Sigmoid colon (tissue), 7 donors: ENCODE results near the gene ANKRD13D. TPM values are rescaled to one million over a fixed set of nuclear protein-coding genes. Genes with fewer than 3 reads are reported as not detected.
"Not testable (repeated sequence)": the region's sequence is repeated elsewhere in the genome, so short reads cannot be mapped to it uniquely, and the experiment has no call there.

Experiments used
- DNase-seq: peaks from one replicate; pipeline ENCODE4 v3.0.0-alpha.2; 2019
- H3K27ac ChIP-seq, 4 donors: fragments of 200-600 bp; sonication (generic); one replicate each; pipeline ENCODE4 v1.5.1; 2016 to 2019; ENCODE audit warnings: mild to moderate bottlenecking in 1 of 4
- H3K27me3 ChIP-seq, 3 donors: fragments of 200-600 bp; sonication (generic); one replicate each; pipeline ENCODE4 v1.5.1; 2019; ENCODE audit warnings: mild to moderate bottlenecking in 1 of 3
- H3K36me3 ChIP-seq, 4 donors: fragments of 200-600 bp; sonication (generic); one replicate each; pipeline ENCODE4 v1.5.1; 2016 to 2019
- H3K4me1 ChIP-seq, 4 donors: fragments of 200-600 bp; sonication (generic); one replicate each; pipeline ENCODE4 v1.5.1; 2017 to 2019
- H3K4me3 ChIP-seq, 4 donors: fragments of 200-600 bp; sonication (generic); one replicate each; pipeline ENCODE4 v1.5.1; 2017 to 2019; ENCODE audit warnings: mild to moderate bottlenecking in 2 of 4, moderate library complexity in 1 of 4
- H3K9me3 ChIP-seq, 4 donors: fragments of 200-600 bp in 3 of 4; sonication (generic) in 3 of 4; one replicate each; pipeline versions ENCODE4 v1.5.1 to v1.6.1; 2013 to 2019
- CTCF ChIP-seq, 4 experiments: fragments of 450-650 bp in 3 of 4; fragments of 200-600 bp in 1 of 4; IDR thresholded peaks; one replicate each; pipeline ENCODE4 v1.5.1; 2016 to 2019; ENCODE audit warnings: antibody characterized with exemption in 4 of 4, mild to moderate bottlenecking in 3 of 4, moderate library complexity in 2 of 4
- EP300 ChIP-seq, 4 donors: sonication (generic); formaldehyde crosslinking; IDR thresholded peaks; one replicate each; pipeline ENCODE4 v1.6.1; 2017; ENCODE audit warnings: antibody characterized with exemption in 4 of 4
- POLR2A ChIP-seq, 2 donors: fragments of 450-650 bp; IDR thresholded peaks; one replicate each; pipeline ENCODE4 v1.6.1; 2016; ENCODE audit warnings: antibody characterized with exemption in 2 of 2, mild to moderate bottlenecking in 2 of 2, moderate library complexity in 2 of 2
- POLR2AphosphoS5 ChIP-seq, 4 donors: sonication (generic); formaldehyde crosslinking; IDR thresholded peaks; one replicate each; pipeline ENCODE4 v1.6.1; 2017; ENCODE audit warnings: antibody characterized with exemption in 4 of 4
- WGBS, 2 donors: extraction: QIAGEN DNeasy Blood & Tissue Kit; methylation state at CpG; one replicate each; pipeline ENCODE4 v1.1.7; 2013; 5-methylcytosine and 5-hydroxymethylcytosine counted together
- intact Hi-C: fragments of 100-400 bp; cut with DNase I; formaldehyde crosslinking; loops from one replicate; pipeline ENCODE4 v1.15.1; 2023
- polyA plus RNA-seq, 3 donors: library from polyadenylated mRNA; stranded (reverse); fragments of 200-250 nt; gene quantifications; one replicate each; pipeline ENCODE4 v1.2.3, GENCODE V29; 2013
- total RNA-seq, 4 donors: library from RNA; depleted of rRNA; stranded (reverse); fragments of >200 nt; gene quantifications; one replicate each; pipeline ENCODE4 v1.1.0, GENCODE V29; 2016
- donor health status: healthy with polysubstance abuse.
- donor health status: Bipolar disorder and iron deficiency.
- donor health status: healthy.

The ANKRD13D gene
- total and polyA plus RNA-seq, 7 donors = 9.0 to 45.7 (median 24.0) TPM

GRCh38 chr11:67260885-67261639 lies 28.0 kb upstream of the ANKRD13D start:
- WGBS, 2 donors = 26 to 34% methylated on average over 50 of the region's 50 CpGs
- intact Hi-C loops, H3K9me3 ChIP-seq, H3K27me3 ChIP-seq: not testable (repeated sequence)
- Histone ChIP-seq H3K4me3 (peak overlapping the region in 3 of 4 donors; percentile 39 to 45 (median 43)), H3K27ac (peak overlapping the region in 1 of 4 donors; percentile 58), H3K36me3 (peaks cover under 1 to 16% (median 7%) of the 10 kb centered on the region in 4 donors), H3K4me1 (peaks cover 0 to 32% (median 29%) of the 10 kb centered on the region in 4 donors)
- peak in 1 of 4 donors; percentile 8 for TF ChIP-seq POLR2AphosphoS5 (IDR thresholded peaks at IDR 0.05)
- peak; percentile 86 for DNase-seq

GRCh38 chr11:67261640-67261945 lies 27.5 kb upstream of the ANKRD13D start:
- peak; percentile 67 for DNase-seq
- peak overlapping the region in 1 of 4 donors; percentile 58 for H3K27ac ChIP-seq
- 13 to 26% methylated on average over 18 of the region's 18 CpGs for WGBS, 2 donors
- intact Hi-C loops = no loop called here
- TF ChIP-seq CTCF (IDR thresholded peaks at IDR 0.05) = no peak
- no peak for TF ChIP-seq EP300 (IDR thresholded peaks at IDR 0.05)
- no peak for TF ChIP-seq POLR2A (IDR thresholded peaks at IDR 0.05)
- no peak for TF ChIP-seq POLR2AphosphoS5 (IDR thresholded peaks at IDR 0.05)
- peak overlapping the region in 3 of 4 donors; percentile 39 to 45 (median 43) for H3K4me3 ChIP-seq
- H3K36me3 ChIP-seq = peaks cover 0 to 10% (median 4%) of the 10 kb centered on the region in 4 donors
- H3K4me1 ChIP-seq = peaks cover 0 to 32% (median 30%) of the 10 kb centered on the region in 4 donors
- no peaks in the 10 kb centered on the region for H3K9me3 ChIP-seq
- H3K27me3 ChIP-seq = no peaks in the 10 kb centered on the region

- H3K36me3 ChIP-seq = peaks cover 0 to 5% (median 1%) of the 10 kb centered on the region in 4 donors
- TF ChIP-seq CTCF (IDR thresholded peaks at IDR 0.05) (no peak), POLR2A (IDR thresholded peaks at IDR 0.05) (no peak), EP300 (IDR thresholded peaks at IDR 0.05) (no peak), POLR2AphosphoS5 (IDR thresholded peaks at IDR 0.05) (no peak)
- no peaks in the 10 kb centered on the region for H3K9me3 ChIP-seq
- H3K4me3 ChIP-seq = peak overlapping the region in 2 of 4 donors; percentile 43 to 45
- H3K27ac ChIP-seq = peak overlapping the region in 3 of 4 donors; percentile 39 to 58 (median 55)
- no peaks in the 10 kb centered on the region for H3K27me3 ChIP-seq
- WGBS, 2 donors = 40 to 58% methylated on average over 18 of the region's 18 CpGs
- peak; percentile 64 for DNase-seq
- peaks cover 0 to 35% (median 31%) of the 10 kb centered on the region in 4 donors for H3K4me1 ChIP-seq
- intact Hi-C loops = no loop called here
Observed at GRCh38 chr11:67261946-67262681, 27.0 kb upstream of the ANKRD13D start.

GRCh38 chr11:67262731-67263675 lies 26.1 kb upstream of the ANKRD13D start:
- no peaks in the 10 kb centered on the region for H3K36me3 ChIP-seq
- TF ChIP-seq POLR2A (IDR thresholded peaks at IDR 0.05) (no peak), CTCF (IDR thresholded peaks at IDR 0.05) (peak; percentile 73 to 89 (median 88)), POLR2AphosphoS5 (IDR thresholded peaks at IDR 0.05) (peak in 1 of 4 donors; percentile 31)
- H3K4me1 ChIP-seq = peaks cover 0 to 44% (median 40%) of the 10 kb centered on the region in 4 donors
- peak; percentile 90 for DNase-seq
- WGBS, 2 donors = 47 to 58% methylated on average over 22 of the region's 22 CpGs
- peak overlapping the region; percentile 37 to 55 (median 46) for H3K27ac ChIP-seq
- no peaks in the 10 kb centered on the region for H3K9me3 ChIP-seq
- intact Hi-C loops = no loop called here
- no peak overlapping the region for H3K4me3 ChIP-seq
- no peaks in the 10 kb centered on the region for H3K27me3 ChIP-seq
